Measurements from ENCODE around the gene PSG6. TPM values are rescaled to one million over a fixed set of nuclear protein-coding genes. Genes with fewer than 3 reads are reported as not detected.
"Not testable (repeated sequence)": the region's sequence is repeated elsewhere in the genome, so short reads cannot be mapped to it uniquely, and the experiment has no call there.

The PSG6 gene
- total RNA-seq, 4 donors from 2014 or later = not detected

- H3K27ac ChIP-seq = no peak overlapping the region
- no peaks in the 10 kb centered on the region for H3K36me3 ChIP-seq
- no peak overlapping the region for H3K4me3 ChIP-seq (replicated peaks in 1 of 3)
- H3K27me3 ChIP-seq = no peaks in the 10 kb centered on the region
- H3K9me3 ChIP-seq = no peaks in the 10 kb centered on the region
- no peaks in the 10 kb centered on the region for H3K4me1 ChIP-seq
- 16 to 20% methylated on average over 3 of the region's 3 CpGs for WGBS, 2 donors
- DNase-seq = no peak
- no peak for TF ChIP-seq POLR2A (IDR thresholded peaks at IDR 0.05)
- TF ChIP-seq, protein P1, sequence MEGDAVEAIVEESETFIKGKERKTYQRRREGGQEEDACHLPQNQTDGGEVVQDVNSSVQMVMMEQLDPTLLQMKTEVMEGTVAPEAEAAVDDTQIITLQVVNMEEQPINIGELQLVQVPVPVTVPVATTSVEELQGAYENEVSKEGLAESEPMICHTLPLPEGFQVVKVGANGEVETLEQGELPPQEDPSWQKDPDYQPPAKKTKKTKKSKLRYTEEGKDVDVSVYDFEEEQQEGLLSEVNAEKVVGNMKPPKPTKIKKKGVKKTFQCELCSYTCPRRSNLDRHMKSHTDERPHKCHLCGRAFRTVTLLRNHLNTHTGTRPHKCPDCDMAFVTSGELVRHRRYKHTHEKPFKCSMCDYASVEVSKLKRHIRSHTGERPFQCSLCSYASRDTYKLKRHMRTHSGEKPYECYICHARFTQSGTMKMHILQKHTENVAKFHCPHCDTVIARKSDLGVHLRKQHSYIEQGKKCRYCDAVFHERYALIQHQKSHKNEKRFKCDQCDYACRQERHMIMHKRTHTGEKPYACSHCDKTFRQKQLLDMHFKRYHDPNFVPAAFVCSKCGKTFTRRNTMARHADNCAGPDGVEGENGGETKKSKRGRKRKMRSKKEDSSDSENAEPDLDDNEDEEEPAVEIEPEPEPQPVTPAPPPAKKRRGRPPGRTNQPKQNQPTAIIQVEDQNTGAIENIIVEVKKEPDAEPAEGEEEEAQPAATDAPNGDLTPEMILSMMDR (IDR thresholded peaks at IDR 0.05) = peak in 1 of 6 experiments; percentile 1
- intact Hi-C loops (cut with DNase I) = no loop called here
Measured at GRCh38 chr19:42919757-42920079, 2.0 kb upstream of the PSG6 start.

- H3K4me1 ChIP-seq; H3K36me3 ChIP-seq; H3K9me3 ChIP-seq; H3K4me3 ChIP-seq (replicated peaks in 1 of 3); H3K27me3 ChIP-seq; intact Hi-C loops (cut with DNase I); H3K27ac ChIP-seq; DNase-seq: not testable (repeated sequence)
- TF ChIP-seq, protein P1 (IDR thresholded peaks at IDR 0.05) = peak in 1 of 6 experiments; percentile 12
- 64 to 74% methylated on average over 16 to 25 of the region's 26 CpGs for WGBS, 2 donors
Measured at GRCh38 chr19:42919070-42919756, 1.5 kb upstream of the PSG6 start.

DNA sequence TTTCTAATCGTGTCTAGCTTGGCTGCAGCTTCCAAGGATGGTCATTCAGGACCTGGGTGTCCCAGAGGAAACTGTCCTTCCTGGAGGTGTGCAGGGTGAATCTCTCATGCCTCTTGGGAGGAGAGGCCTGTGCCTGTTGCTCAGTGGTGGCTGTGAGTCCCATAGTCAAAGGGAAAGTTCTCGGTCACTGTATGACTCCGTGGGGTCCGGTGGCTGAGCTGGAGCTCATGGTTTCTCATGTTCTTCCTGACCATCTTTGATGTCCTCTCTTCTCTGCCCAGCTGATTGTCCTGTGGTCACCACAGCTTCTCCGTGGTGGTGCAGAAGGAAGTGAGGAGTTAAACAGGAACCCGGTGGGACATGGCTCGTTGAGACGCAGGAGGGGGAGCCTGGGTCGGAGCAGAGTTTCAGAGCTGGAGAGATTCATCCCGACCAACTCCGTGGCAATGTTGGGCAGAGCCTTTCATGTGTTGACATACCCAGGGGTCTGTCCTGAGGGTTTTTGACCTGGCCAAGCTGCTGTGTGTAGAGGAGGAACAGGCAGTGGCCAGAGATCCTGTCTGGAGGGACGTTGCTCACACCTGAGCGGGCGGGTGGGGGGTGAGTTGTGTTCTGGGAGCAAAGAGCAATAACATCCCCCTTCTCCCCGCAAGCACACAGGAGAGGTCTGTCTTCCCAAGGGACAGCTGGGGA, 829 bp upstream of the PSG6 start:
- 70 to 83% methylated on average over 11 to 15 of the region's 15 CpGs for WGBS, 2 donors
- H3K4me3 ChIP-seq (replicated peaks in 1 of 3); intact Hi-C loops (cut with DNase I); H3K36me3 ChIP-seq; H3K27me3 ChIP-seq; H3K27ac ChIP-seq; DNase-seq; H3K4me1 ChIP-seq; H3K9me3 ChIP-seq: not testable (repeated sequence)

- H3K9me3 ChIP-seq; DNase-seq; H3K4me1 ChIP-seq; H3K4me3 ChIP-seq (replicated peaks in 1 of 3); intact Hi-C loops (cut with DNase I); H3K27me3 ChIP-seq; H3K36me3 ChIP-seq; H3K27ac ChIP-seq: not testable (repeated sequence)
- 83 to 87% methylated on average over 1 of the region's 1 CpG for WGBS, 2 donors
Measured at GRCh38 chr19:42916931-42917330, 763 bp downstream of the PSG6 start.

DNA sequence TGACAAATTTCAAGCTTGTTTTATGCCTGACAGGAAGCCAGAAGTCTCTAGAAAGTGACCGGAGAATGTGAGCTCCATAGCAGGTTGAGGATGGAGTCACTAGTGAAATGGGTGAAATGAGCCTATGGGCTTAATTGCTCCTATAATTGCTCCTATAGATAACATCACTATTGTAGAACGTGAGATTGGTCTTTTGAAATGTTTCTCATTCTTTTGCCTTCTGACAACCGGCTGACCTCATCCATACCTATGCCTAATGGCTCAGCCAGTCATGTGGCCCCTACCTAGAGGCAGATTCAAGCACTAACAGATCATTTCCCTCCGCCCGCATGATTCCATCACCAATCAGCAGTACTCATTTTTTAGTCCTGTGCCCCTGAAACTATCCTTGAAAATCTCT, 4.2 kb downstream of the PSG6 start:
- H3K9me3 ChIP-seq; H3K36me3 ChIP-seq; intact Hi-C loops (cut with DNase I); H3K27ac ChIP-seq; DNase-seq; H3K4me1 ChIP-seq; H3K27me3 ChIP-seq; H3K4me3 ChIP-seq (replicated peaks in 1 of 3): not testable (repeated sequence)
- 78 to 81% methylated on average over 5 of the region's 5 CpGs for WGBS, 2 donors

DNA sequence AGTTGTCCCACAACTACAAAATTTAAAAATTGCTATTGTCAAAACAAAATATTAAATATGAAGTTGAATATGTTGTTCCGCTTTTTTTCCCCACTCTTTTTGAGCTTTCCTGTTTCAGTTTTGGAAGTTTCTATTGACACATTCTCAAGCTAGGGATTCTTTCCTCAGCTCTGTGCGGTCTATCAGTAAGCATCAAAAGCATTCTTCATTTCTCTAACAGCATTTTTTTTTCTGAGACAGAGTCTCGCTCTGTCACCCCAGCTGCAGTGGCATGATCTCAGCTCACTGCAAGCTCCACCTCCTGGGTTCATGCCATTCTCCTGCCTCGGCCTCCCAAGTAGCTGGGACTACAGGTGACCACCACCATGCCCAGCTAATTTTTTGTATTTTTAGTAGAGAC, 4.8 kb downstream of the PSG6 start:
- H3K27ac ChIP-seq; DNase-seq; H3K4me1 ChIP-seq; H3K36me3 ChIP-seq; intact Hi-C loops (cut with DNase I); H3K4me3 ChIP-seq (replicated peaks in 1 of 3); H3K27me3 ChIP-seq; H3K9me3 ChIP-seq: not testable (repeated sequence)
- WGBS, 2 donors = 90% methylated on average over 4 of the region's 4 CpGs

DNA sequence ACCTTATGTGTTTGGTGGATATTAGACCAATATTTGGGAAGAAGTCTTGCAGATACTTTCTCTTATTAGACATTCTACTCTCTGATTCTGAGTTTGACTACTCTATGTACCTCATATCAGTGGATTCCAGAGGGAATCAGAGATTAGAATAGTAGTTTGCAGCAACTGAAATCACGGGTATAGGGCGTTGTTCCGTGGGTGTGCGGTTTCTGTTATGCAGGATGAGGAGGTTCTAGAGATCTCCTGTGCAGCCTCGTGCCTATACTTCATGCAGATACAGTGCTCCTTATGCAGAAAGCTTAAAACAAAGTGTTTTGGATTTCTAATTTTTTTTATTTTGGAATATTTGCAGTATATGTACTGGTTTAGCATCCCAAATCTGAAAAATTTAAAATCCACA, 6.0 kb downstream of the PSG6 start:
- whole genome bisulfite sequencing, 2 donors = 75 to 79% methylated on average over 5 of the region's 5 CpGs
- H3K27me3 ChIP-seq; H3K9me3 ChIP-seq; H3K27ac ChIP-seq; intact Hi-C loops (cut with DNase I); H3K4me1 ChIP-seq; DNase-seq; H3K4me3 ChIP-seq (replicated peaks in 1 of 3); H3K36me3 ChIP-seq: not testable (repeated sequence)

DNA sequence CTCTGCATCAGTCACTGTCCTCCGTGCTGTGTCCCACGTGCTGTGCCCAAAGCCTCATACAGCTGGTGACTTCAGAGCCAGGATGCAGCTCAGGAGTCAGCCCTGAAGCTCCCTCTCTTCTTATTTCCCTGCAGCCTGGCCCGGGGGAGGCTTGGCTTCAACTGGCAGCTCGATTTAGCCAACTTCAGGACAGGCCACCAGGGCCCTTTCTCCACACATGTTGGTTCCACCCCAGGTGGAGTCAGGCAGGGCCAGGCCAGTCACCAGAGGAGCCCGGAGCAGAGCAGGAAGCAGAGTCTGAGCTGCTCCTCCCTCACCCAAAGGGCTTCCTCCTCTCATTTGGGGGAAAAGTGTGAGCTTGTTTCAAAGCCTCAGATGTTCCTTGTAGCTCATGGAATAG, 11.5 kb downstream of the PSG6 start:
- H3K4me3 ChIP-seq (replicated peaks in 1 of 3); DNase-seq; H3K9me3 ChIP-seq; H3K4me1 ChIP-seq; H3K27me3 ChIP-seq; intact Hi-C loops (cut with DNase I); H3K27ac ChIP-seq; H3K36me3 ChIP-seq: not testable (repeated sequence)
- WGBS, 2 donors = 62 to 74% methylated on average over 5 of the region's 5 CpGs

GRCh38 chr19:42900561-42900960, 17.1 kb downstream of the PSG6 start:
- H3K4me3 ChIP-seq (replicated peaks in 1 of 3); H3K4me1 ChIP-seq; H3K9me3 ChIP-seq; H3K36me3 ChIP-seq; intact Hi-C loops (cut with DNase I); DNase-seq; H3K27ac ChIP-seq; H3K27me3 ChIP-seq: not testable (repeated sequence)
- 81 to 82% methylated on average over 4 of the region's 4 CpGs for WGBS, 2 donors

DNA sequence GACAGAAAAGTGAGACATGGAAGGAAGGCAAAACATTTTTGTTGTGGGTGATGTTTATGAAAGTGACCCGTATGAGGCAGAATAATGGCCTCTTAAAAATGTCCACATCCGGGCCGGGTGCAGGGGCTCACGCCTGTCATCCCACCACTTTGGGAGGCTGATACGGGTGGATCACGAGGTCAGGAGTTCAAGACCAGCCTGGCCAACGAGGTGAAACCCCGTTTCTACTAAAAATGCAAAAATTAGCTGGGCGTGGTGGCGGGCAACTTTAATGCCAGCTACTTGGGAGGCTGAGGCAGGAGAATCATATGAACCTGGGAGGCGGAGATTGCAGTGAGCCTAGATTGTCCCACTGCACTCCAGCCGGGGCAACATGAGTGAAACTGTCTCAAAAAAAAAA, 18.0 kb downstream of the PSG6 start:
- H3K27me3 ChIP-seq; H3K36me3 ChIP-seq; H3K4me3 ChIP-seq (replicated peaks in 1 of 3); H3K27ac ChIP-seq; DNase-seq; intact Hi-C loops (cut with DNase I); H3K4me1 ChIP-seq; H3K9me3 ChIP-seq: not testable (repeated sequence)
- WGBS, 2 donors = 84 to 85% methylated on average over 12 of the region's 12 CpGs

GRCh38 chr19:42899110-42899509, 18.6 kb downstream of the PSG6 start:
- H3K27me3 ChIP-seq; H3K27ac ChIP-seq; DNase-seq; intact Hi-C loops (cut with DNase I); H3K4me3 ChIP-seq (replicated peaks in 1 of 3); H3K9me3 ChIP-seq; H3K36me3 ChIP-seq; H3K4me1 ChIP-seq: not testable (repeated sequence)
- whole genome bisulfite sequencing, 2 donors = 77 to 85% methylated on average over 1 of the region's 1 CpG

Measured in thyroid gland (tissue), 4 donors.